HL-60/S4 (cell line): ENCODE data around the gene RSPO1.

Experiments used
- in situ Hi-C: fragments of 300-500 bp; cut with MboI; formaldehyde crosslinking; loops from 2 replicates; pipeline ENCODE4 v1.14.3; 2022; ENCODE audit warnings: low sequenced_read_pairs

RSPO1 gene

GRCh38 chr1:37657620-37658412 lies 23.1 kb upstream of the RSPO1 start:
- in situ Hi-C loops = no loop called here

DNA sequence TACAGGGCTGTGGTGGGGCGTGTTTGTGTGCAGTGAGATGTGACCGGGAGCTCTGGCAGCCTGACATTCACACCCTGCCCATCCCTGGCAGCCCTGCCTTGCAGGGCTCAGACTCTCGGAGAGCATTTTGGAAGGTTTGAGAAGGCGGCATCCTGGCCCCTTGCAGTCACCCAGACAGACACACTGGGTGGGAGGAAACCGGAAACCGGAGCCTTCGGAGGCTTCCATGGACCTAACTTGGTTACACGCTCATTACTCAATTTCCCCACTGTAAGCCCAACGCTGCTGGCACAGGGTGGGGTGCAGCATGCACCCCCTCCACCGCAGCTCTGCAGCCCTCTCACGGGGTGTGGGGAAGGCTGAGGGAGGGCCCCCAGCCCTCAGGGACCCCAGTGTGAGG lies 22.2 kb upstream of the RSPO1 start:
- in situ Hi-C loops = no loop called here

GRCh38 chr1:37656026-37656425 lies 21.3 kb upstream of the RSPO1 start:
- in situ Hi-C loops = no loop called here

- in situ Hi-C loops = no loop called here
Observed at GRCh38 chr1:37655274-37655673, 20.6 kb upstream of the RSPO1 start.

- in situ Hi-C loops = no loop called here
Observed at GRCh38 chr1:37653906-37654305, 19.2 kb upstream of the RSPO1 start.

GRCh38 chr1:37652976-37653375 lies 18.3 kb upstream of the RSPO1 start:
- in situ Hi-C loops = no loop called here

- in situ Hi-C loops = no loop called here
Observed at GRCh38 chr1:37651803-37652202, 17.1 kb upstream of the RSPO1 start.

DNA sequence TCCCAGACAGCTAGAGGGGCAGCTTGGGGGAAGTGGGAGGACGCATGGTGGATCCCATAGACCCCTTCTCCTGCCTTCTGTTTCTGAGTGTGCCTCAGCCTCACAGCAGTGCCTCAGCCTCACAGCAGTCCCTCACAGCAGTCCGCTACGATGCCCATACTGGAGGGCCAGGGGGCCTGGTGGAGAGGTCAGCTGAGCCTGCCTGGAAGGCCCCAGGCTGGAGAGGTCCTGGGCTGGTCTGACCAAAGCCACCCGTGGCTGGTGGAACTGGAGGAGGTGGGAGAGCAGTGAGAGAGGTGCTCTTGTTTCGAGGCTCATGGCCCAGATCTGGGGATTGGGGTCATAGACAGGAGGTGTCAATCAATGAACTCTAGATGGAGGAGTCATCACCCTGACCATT lies 16.0 kb upstream of the RSPO1 start:
- in situ Hi-C loops = no loop called here

GRCh38 chr1:37650173-37650572 lies 15.5 kb upstream of the RSPO1 start:
- in situ Hi-C loops = no loop called here

DNA sequence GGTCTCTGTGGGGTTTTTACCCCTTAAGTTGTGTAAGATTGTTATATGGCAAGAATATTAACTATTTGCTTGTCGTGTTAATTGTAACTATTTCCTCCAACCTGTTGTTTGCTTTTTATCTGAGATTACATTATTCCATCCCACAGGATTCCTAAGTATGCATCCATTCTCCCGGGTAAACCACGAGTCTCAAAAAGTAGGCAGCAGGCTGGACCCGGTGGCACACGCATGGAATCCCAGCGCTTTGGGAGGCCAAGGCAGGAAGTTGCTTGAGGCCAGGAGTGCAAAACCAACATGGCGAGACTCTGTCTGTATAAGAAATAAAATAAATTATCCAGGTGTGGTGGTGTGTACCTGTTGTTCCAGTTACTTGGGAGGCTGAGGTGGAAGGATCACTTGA lies 12.6 kb upstream of the RSPO1 start:
- in situ Hi-C loops = no loop called here

DNA sequence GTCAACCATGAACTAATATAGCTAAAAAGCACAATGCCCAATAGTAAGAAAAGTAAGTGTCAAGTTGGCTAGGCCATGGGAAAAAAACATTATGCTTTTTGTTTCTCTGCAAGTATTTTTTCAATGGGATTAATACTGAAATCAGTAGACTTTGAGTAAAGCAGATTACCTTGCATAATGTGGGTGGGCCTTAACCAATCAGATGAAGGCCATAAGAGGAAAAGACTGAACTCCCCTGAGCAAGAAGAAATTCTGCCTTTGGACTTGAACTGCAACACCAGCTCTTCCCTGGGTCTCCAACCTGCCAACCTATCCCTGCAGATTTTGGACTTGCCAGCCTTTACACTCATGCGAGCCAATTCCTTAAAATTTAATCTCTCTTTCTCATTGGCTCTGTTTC lies 6.4 kb upstream of the RSPO1 start:
- in situ Hi-C loops = no loop called here

DNA sequence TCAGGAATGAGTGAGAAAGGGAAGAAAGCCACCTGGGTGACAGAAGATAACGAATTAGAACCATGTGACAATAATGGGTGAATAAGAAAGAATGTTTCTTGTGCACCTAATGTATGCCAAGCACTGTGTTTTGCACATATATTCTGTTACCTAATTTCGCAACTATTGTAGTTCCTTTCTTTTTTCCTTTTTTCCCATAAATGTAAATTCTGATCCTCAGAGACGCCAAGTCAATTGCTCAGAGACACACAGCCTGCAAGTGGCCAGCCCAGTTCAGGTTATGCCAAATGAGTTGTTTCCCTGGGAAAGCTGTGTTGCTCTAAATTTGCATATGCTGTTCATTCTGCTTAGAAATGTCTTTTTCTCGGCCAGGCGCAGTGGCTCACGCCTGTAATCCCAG lies 1.7 kb upstream of the RSPO1 start:
- in situ Hi-C loops = no loop called here

DNA sequence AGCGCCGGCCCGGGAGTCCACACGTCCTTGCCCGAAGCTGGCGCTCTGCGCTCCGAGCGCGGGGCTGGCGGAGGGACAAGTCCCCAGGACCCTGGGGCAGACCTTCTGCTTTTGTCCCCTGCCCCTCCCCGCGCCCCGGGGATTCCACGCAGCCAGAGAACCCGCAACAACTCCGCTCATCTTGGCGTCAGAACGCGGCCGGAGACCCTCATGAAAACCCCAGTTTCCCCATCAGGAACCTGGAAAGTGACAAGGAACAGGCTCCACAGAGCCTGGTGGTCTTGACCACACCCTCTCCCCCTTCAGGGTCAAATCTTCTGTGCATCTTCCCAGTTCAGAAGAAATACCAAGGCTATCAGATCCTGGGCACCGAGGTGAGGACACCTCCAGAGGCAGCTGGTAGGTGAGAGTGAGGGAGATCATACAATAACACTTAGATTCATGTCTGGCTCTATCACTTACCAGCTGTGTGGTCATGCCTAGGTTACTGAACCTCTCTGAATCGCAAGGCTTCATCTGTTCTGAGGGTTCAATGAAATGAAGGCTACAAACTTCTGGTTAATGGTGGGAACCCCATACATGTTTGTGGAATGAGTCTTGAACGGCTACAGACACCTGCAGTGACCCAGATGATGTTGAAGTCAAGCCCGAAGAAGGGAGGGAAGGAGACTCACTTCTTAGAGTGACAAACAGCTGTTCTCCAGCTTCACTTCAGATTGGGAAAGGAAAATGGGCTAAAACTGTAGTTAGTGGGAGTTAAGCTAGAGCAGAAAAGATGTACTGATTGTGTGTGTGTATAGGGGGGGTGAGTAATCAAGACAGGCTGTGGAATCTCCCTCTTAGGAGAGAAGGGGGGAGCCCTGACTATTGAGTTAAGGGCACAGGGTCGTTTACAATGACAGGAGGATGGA lies 555 bp upstream of the RSPO1 start:
- in situ Hi-C loops = no loop called here

DNA sequence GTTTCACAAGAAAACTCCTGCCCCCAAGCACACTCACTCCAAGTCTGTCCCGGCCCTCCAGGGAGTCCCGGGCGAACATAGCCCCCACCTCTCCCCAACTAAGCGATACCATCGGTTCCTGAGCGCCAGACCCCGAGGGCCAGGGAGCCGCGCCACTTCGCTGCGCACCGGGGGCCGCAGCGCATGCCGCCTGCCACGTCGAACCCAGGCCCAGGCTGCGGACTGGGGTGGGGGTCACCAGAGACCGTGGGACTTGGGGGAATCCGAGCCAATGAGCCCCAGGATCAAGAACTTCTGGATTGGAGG lies 801 bp downstream of the RSPO1 start:
- in situ Hi-C loops = no loop called here

DNA sequence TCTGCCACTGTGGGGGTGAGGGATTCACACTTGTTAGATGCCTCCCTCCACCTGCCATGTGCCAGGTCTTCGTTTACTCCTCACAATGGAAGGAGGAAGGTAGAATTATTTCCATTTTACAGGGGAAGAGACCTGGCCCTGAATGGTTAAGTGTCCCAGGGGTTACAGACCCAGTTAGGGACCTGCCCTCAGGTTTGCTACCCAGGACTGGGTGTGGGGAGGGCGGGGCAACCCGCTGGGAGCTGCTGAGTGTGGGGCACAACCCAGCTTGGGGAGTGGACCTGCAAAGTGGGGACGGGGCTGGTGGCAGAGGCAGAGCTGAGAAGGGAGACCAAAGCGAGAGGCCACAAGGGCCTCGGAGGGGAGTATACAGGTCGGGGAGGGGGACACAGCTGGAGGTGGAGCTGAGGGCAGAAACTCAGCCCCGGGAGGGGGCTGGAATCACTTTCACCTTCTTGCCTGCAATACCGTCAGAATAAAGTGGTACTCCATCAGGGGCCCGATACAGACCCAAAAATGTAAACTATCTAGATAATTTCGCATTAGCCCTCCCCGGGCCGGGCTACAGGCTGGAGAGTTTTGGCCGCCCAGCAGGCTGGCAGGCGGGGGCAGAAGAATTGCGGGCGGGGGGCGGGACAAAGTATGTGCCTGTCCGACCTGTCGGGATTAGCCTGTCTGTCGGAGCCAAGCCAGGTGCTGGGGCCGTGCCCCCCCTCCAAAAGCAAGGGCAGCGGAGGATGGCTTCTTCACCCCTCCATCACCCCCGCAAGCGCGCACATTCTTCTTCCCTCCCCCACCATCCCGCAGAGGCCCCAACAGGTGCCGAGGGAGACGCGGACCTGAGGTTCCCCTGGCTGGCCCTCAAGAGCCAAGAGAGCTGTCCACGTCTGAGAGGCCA lies 1.4 kb downstream of the RSPO1 start:
- in situ Hi-C loops = no loop called here

GRCh38 chr1:37631036-37631435 lies 3.7 kb downstream of the RSPO1 start:
- in situ Hi-C loops = no loop called here

DNA sequence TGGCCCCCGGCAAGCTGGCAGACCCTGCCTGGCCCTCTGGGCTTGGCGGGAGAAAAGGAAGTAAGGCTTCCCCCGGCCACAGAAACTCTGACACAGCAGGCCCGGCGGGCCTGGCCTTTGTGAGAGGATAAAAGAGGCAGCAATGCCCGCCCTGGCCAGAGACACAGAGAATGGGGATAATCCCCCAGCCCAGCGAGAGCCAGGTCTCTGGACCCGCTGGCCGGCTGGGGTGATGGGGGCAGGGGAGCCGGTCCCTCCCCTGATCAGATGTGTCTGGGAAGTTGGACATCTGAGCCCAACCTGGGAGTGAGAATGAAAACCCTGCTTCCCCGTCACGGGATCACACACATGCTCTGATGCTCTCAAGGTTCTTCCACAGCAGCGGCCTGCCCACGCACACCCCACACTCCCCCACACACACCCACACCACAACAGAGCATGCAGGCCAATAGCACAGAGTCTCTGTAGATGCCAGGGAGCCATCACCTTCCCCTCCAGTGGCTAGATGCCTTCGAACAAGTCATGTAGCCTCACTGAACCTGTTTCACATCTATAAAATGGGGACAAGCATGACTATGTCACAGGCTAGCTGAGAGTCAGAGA lies 4.2 kb downstream of the RSPO1 start:
- in situ Hi-C loops = no loop called here

- in situ Hi-C loops = no loop called here
Observed at GRCh38 chr1:37629726-37630425, 4.8 kb downstream of the RSPO1 start.

DNA sequence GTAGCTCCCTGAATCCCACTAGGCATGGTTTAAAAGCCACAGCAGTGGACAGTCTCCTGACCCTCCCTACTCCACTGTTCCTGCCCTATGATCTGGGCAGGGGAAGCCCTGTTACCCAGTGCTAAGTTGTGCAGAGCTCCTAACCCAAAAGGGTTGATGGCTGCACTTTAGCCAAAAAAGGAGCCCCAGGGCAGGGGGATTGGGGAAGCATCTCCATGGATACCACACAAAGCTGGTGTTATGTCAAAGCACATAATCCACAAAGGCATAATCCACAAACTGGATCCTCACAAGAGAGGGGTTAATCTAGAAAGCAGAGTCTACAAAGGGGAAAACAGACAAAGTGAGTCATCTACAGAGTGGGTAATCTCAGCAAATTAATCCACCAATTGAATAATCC lies 5.7 kb downstream of the RSPO1 start:
- in situ Hi-C loops = no loop called here

DNA sequence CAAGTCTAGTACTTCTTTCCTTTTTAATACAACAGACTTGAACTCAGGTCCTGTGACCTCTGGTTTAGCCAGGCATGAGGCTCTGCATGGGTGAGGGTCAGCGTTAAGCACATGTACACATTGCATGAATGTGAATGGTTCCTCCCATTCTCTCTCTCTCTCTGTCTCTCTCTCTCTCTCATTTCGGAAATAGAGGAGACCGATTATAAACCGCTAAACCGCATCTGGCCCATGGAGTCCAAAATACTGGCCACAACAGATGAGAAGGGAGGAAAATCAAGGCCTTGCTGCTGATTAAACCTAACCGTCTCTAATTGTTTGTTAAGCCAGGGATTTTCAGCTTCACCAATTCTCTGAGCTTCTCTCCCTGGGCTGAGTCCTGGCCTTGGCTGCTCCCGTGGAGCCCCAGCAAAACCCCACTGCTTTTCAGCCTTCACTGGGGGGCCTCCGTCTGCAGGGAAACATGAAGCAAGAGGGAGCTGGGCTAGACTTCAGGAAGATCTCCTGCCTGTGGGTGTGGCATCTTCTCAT lies 6.6 kb downstream of the RSPO1 start:
- in situ Hi-C loops = no loop called here
